Neutrophil (primary cell): Measurements from ENCODE around the gene STX8.

ENCODE experiments used
- H3K27ac ChIP-seq: fragments of 200-600 bp; sonication (generic); 2 replicates; pipeline ENCODE4 v1.5.1; 2016; ENCODE audit warnings: mild to moderate bottlenecking, moderate library complexity
- H3K27me3 ChIP-seq: fragments of 200-600 bp; sonication (generic); 2 replicates; pipeline ENCODE4 v1.6.0; 2016; ENCODE audit warnings: mild to moderate bottlenecking
- H3K36me3 ChIP-seq: fragments of 200-600 bp; sonication (generic); 2 replicates; pipeline ENCODE4 v1.5.1; 2017
- H3K4me1 ChIP-seq, 2 experiments: fragments of 200-600 bp in 1 of 2; sonication (generic) in 1 of 2; 1 replicate in 1 of 2; 2 replicates in 1 of 2; pipeline versions ENCODE4 v1.5.1 to v1.6.1; 2013 to 2016; ENCODE audit warnings: low read depth in 1 of 2, low read length in 1 of 2, mild to moderate bottlenecking in 1 of 2, moderate library complexity in 1 of 2; ENCODE audit not compliant: control insufficient read depth in 1 of 2, insufficient read depth in 1 of 2
- H3K4me3 ChIP-seq, 2 experiments: fragments of 200-600 bp in 1 of 2; sonication (generic) in 1 of 2; 1 replicate in 1 of 2; 2 replicates in 1 of 2; pipeline ENCODE4 v1.5.1; 2013 to 2016; ENCODE audit warnings: low read depth in 1 of 2, low read length in 1 of 2, mild to moderate bottlenecking in 1 of 2, moderate library complexity in 1 of 2
- H3K9me3 ChIP-seq: fragments of 200-600 bp; sonication (generic); 2 replicates; pipeline ENCODE4 v1.5.1; 2016
- TF ChIP-seq, protein P1 (sequence below): fragments of 200-600 bp; sonication (generic); IDR thresholded peaks from 2 replicates; pipeline ENCODE4 v1.5.1; 2016; ENCODE audit warnings: antibody characterized with exemption

The STX8 gene

DNA sequence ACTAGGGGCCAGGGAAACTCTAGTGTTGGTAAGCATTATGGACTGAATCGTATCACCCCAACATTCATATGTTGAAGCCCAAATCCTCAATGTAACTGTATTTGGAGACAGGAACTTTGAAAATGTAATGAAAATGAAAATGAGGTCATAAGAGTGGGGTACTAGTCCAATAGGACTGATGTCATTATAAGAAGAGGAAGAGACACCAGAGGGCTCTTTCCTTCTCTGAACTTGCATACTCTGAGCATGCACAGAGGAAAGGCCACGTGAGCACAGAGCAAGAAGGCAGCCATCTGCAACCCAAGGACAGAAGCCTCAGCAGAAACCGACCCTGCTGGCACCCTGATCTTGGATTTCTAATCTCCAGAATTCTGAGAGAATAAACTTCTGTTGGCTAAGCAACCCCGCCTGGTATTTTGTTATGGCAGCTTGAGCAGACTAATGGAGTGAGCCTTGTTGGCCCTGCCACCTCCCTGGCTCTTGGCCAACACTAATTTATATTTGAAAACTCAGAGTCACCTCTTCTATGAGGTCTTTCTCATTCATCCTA, 280.9 kb downstream of the STX8 start:
- Histone ChIP-seq H3K36me3 (no peaks in the 10 kb centered on the region), H3K27ac (no peak overlapping the region), H3K4me1 (peaks cover 0 to 7% of the 10 kb centered on the region in 2 experiments), H3K9me3 (no peaks in the 10 kb centered on the region), H3K4me3 (no peak overlapping the region), H3K27me3 (no peaks in the 10 kb centered on the region)
- TF ChIP-seq, protein P1, sequence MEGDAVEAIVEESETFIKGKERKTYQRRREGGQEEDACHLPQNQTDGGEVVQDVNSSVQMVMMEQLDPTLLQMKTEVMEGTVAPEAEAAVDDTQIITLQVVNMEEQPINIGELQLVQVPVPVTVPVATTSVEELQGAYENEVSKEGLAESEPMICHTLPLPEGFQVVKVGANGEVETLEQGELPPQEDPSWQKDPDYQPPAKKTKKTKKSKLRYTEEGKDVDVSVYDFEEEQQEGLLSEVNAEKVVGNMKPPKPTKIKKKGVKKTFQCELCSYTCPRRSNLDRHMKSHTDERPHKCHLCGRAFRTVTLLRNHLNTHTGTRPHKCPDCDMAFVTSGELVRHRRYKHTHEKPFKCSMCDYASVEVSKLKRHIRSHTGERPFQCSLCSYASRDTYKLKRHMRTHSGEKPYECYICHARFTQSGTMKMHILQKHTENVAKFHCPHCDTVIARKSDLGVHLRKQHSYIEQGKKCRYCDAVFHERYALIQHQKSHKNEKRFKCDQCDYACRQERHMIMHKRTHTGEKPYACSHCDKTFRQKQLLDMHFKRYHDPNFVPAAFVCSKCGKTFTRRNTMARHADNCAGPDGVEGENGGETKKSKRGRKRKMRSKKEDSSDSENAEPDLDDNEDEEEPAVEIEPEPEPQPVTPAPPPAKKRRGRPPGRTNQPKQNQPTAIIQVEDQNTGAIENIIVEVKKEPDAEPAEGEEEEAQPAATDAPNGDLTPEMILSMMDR, result no peak

- peaks cover 0 to 7% of the 10 kb centered on the region in 2 experiments for H3K4me1 ChIP-seq
- TF ChIP-seq, protein P1, result no peak
- H3K27ac ChIP-seq, result no peak overlapping the region
- no peaks in the 10 kb centered on the region for H3K9me3 ChIP-seq
- H3K27me3 ChIP-seq, result no peaks in the 10 kb centered on the region
- no peaks in the 10 kb centered on the region for H3K36me3 ChIP-seq
- no peak overlapping the region for H3K4me3 ChIP-seq
These were observed 283.1 kb downstream of the STX8 start for GRCh38 chr17:9292561-9292941.

- Histone ChIP-seq H3K4me3 (no peak overlapping the region), H3K4me1 (peaks cover 0 to 7% of the 10 kb centered on the region in 2 experiments), H3K36me3 (no peaks in the 10 kb centered on the region), H3K27me3 (no peaks in the 10 kb centered on the region), H3K27ac (no peak overlapping the region), H3K9me3 (no peaks in the 10 kb centered on the region)
- TF ChIP-seq, protein P1, result no peak
These were observed 283.6 kb downstream of the STX8 start for GRCh38 chr17:9291912-9292560.

DNA sequence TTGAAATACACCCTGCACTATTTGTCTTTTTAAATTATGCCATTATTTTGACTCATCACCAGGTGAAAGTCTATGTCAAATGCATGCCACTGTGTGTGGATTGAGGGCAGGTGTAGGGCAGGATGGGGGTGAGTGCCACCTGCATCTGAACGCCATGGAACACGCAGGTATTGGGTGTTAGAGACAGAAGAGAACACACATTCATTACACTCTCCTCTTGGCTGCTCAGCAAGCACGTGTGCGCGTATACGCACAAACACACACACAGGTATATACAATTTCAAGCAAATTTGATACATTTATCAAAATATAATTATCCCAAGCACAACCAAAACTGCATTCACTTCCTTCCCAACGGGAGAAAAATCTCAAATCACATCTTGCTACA, 285.4 kb downstream of the STX8 start:
- Histone ChIP-seq H3K9me3 (no peaks in the 10 kb centered on the region), H3K4me1 (peaks cover 0 to 7% of the 10 kb centered on the region in 2 experiments), H3K4me3 (no peak overlapping the region), H3K36me3 (no peaks in the 10 kb centered on the region), H3K27ac (no peak overlapping the region), H3K27me3 (no peaks in the 10 kb centered on the region)
- TF ChIP-seq, protein P1, result no peak

DNA sequence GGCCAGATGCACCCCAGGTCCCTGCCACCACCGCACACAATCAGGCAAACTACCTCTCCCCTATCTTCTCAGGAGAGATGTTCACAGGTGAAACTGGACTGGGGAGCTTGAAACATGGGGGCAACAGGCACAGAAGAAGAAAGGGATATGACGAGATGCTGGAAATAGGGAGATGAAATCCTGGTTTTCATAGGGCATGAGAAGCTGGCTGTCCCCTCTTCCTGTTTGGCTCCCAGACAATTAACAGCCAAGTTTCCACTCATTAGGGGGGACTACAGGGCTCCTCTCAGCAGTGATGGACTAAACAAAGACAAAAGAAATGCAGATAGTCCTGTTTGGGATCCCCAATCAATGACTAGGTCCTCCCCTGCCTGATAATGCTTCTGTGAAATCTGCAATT, 288.3 kb downstream of the STX8 start:
- Histone ChIP-seq H3K27ac (no peak overlapping the region), H3K27me3 (no peaks in the 10 kb centered on the region), H3K4me3 (no peak overlapping the region), H3K4me1 (peaks cover 0 to 1% of the 10 kb centered on the region in 2 experiments), H3K36me3 (no peaks in the 10 kb centered on the region), H3K9me3 (no peaks in the 10 kb centered on the region)
- TF ChIP-seq, protein P1, result no peak
